ENCODE measurements around the gene PRMT6. TPM values are rescaled to one million over a fixed set of nuclear protein-coding genes. Genes with fewer than 3 reads are reported as not detected.
"Not testable (repeated sequence)": the region's sequence is repeated elsewhere in the genome, so short reads cannot be mapped to it uniquely, and the experiment has no call there.

Gene PRMT6
- 8.8 TPM for total RNA-seq

DNA sequence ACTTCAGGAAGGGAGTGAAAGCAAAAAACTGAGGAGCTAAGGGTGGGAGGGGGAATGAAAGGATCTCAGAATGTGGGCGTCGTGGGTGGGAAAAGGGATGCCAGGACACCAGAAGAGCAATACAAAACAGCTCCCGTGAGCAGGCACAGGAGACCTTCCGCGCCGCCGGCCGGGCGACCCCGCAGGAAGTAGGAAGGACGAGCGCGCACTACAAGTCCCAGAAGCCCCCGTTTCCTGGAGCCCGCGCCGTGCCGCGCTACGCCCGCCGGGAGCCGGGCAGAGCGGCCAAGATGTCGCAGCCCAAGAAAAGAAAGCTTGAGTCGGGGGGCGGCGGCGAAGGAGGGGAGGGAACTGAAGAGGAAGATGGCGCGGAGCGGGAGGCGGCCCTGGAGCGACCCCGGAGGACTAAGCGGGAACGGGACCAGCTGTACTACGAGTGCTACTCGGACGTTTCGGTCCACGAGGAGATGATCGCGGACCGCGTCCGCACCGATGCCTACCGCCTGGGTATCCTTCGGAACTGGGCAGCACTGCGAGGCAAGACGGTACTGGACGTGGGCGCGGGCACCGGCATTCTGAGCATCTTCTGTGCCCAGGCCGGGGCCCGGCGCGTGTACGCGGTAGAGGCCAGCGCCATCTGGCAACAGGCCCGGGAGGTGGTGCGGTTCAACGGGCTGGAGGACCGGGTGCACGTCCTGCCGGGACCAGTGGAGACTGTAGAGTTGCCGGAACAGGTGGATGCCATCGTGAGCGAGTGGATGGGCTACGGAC lies at the start of gene PRMT6:
Gene PRMT6 (plus strand): TSS at position 249 of the 771 bp plus-strand sequence. CDS start 42 bp downstream, at position 291.
- Histone ChIP-seq H3K27me3 (ENCODE audit: insufficient read depth, low read length) (no peaks in the 10 kb centered on the region), H3K4me1 (ENCODE audit: insufficient read depth, low read length) (peaks cover 16% of the 10 kb centered on the region), H3K4me3 (ENCODE audit: low read length) (peak within 1 kb of the TSS; percentile 95), H3K9me3 (ENCODE audit: low read depth, low read length) (no peaks in the 10 kb centered on the region)

GRCh38 chr1:107009281-107009680 lies 47.2 kb upstream of the PRMT6 start:
- Histone ChIP-seq H3K4me3 (ENCODE audit: low read length) (no peak overlapping the region), H3K27me3 (ENCODE audit: insufficient read depth, low read length) (no peaks in the 10 kb centered on the region), H3K9me3 (ENCODE audit: low read depth, low read length) (no peaks in the 10 kb centered on the region), H3K4me1 (ENCODE audit: insufficient read depth, low read length) (no peaks in the 10 kb centered on the region)

GRCh38 chr1:107010582-107010981 lies 45.9 kb upstream of the PRMT6 start:
- Histone ChIP-seq H3K4me3 (ENCODE audit: low read length) (no peak overlapping the region), H3K4me1 (ENCODE audit: insufficient read depth, low read length) (no peaks in the 10 kb centered on the region), H3K27me3 (ENCODE audit: insufficient read depth, low read length) (no peaks in the 10 kb centered on the region), H3K9me3 (ENCODE audit: low read depth, low read length) (no peaks in the 10 kb centered on the region)

DNA sequence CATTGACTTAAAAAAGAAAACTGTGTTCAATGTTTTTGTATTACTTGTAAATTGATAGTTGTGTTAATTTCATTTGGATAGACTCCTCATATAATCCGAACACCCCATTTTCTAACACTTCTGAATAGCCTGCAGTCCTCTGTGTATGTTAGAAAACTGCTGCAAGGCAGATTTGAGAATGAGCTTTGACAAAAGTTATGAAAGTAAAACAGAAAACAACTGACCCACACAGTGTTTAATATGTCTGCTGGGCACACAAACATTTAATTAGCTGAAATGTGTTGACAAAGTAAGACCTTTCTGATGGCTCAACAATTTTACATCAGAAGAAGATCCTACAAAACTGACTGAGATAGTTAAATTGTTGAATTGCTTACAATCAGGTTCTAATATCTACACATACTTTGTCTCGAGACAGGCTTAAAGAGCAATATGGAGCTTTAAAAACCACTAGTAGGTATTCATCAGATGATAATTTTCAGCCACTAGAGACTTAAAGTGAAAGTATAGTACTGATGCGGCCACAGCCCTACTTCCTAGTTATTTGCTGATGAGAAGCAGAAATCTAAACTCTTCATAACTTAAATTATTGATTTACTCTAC lies 40.0 kb upstream of the PRMT6 start:
- no peaks in the 10 kb centered on the region for H3K27me3 ChIP-seq (ENCODE audit: insufficient read depth, low read length)
- no peak overlapping the region for H3K4me3 ChIP-seq (ENCODE audit: low read length)
- H3K4me1 ChIP-seq (ENCODE audit: insufficient read depth, low read length), result no peaks in the 10 kb centered on the region
- no peaks in the 10 kb centered on the region for H3K9me3 ChIP-seq (ENCODE audit: low read depth, low read length)

GRCh38 chr1:107018445-107018844 lies 38.0 kb upstream of the PRMT6 start:
- Histone ChIP-seq H3K9me3 (ENCODE audit: low read depth, low read length) (no peaks in the 10 kb centered on the region), H3K27me3 (ENCODE audit: insufficient read depth, low read length) (no peaks in the 10 kb centered on the region), H3K4me3 (ENCODE audit: low read length) (no peak overlapping the region), H3K4me1 (ENCODE audit: insufficient read depth, low read length) (no peaks in the 10 kb centered on the region)

- Histone ChIP-seq H3K4me1 (ENCODE audit: insufficient read depth, low read length) (no peaks in the 10 kb centered on the region), H3K9me3 (ENCODE audit: low read depth, low read length) (no peaks in the 10 kb centered on the region), H3K27me3 (ENCODE audit: insufficient read depth, low read length) (no peaks in the 10 kb centered on the region), H3K4me3 (ENCODE audit: low read length) (no peak overlapping the region)
Observed at GRCh38 chr1:107019166-107019565, 37.3 kb upstream of the PRMT6 start.

DNA sequence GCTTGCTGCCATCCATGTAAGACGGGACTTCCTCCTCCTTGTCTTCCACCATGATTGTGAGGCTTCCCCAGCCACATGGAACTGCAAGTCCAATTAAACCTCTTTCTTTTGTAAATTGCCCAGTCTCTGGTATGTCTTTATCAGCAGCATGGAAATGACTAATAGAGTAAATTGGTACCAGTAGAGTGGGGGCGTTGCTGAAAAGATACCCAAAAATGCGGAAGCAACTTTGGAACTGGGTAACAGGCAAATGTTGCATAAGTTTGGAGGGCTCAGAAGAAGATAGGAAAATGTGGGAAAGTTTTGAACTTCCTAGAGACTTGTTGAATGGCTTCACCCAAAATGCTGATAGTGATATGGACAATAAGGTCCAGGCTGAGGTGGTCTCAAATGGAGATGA lies 17.6 kb upstream of the PRMT6 start:
- H3K4me1 ChIP-seq (ENCODE audit: insufficient read depth, low read length); H3K9me3 ChIP-seq (ENCODE audit: low read depth, low read length); H3K4me3 ChIP-seq (ENCODE audit: low read length); H3K27me3 ChIP-seq (ENCODE audit: insufficient read depth, low read length): not testable (repeated sequence)

- H3K9me3 ChIP-seq (ENCODE audit: low read depth, low read length); H3K27me3 ChIP-seq (ENCODE audit: insufficient read depth, low read length); H3K4me1 ChIP-seq (ENCODE audit: insufficient read depth, low read length); H3K4me3 ChIP-seq (ENCODE audit: low read length): not testable (repeated sequence)
Observed at GRCh38 chr1:107044310-107045220, 11.9 kb upstream of the PRMT6 start.

DNA sequence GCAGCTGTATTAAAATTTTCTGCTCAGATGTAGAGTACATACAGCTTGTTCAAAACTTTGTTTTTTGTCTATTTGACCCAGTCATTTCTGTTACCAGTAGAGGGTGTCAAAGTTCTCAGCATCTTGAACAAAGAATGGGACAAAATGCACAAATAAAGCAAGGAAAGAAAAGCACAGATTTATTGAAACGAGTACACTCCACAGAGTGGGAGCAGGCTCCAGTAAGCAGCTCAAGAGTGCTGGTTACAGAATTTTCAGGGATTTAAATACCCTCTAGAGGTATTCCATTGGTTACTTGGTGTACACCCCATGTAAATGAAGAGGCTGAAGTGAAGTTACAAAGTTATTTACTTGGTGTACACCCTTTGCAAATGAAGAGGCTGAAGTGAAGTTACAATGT lies 8.9 kb upstream of the PRMT6 start:
- no peaks in the 10 kb centered on the region for H3K9me3 ChIP-seq (ENCODE audit: low read depth, low read length)
- no peaks in the 10 kb centered on the region for H3K4me1 ChIP-seq (ENCODE audit: insufficient read depth, low read length)
- H3K27me3 ChIP-seq (ENCODE audit: insufficient read depth, low read length), result no peaks in the 10 kb centered on the region
- H3K4me3 ChIP-seq (ENCODE audit: low read length), result no peak overlapping the region

GRCh38 chr1:107048241-107048640 lies 8.2 kb upstream of the PRMT6 start:
- no peak overlapping the region for H3K4me3 ChIP-seq (ENCODE audit: low read length)
- no peaks in the 10 kb centered on the region for H3K9me3 ChIP-seq (ENCODE audit: low read depth, low read length)
- no peaks in the 10 kb centered on the region for H3K4me1 ChIP-seq (ENCODE audit: insufficient read depth, low read length)
- no peaks in the 10 kb centered on the region for H3K27me3 ChIP-seq (ENCODE audit: insufficient read depth, low read length)

DNA sequence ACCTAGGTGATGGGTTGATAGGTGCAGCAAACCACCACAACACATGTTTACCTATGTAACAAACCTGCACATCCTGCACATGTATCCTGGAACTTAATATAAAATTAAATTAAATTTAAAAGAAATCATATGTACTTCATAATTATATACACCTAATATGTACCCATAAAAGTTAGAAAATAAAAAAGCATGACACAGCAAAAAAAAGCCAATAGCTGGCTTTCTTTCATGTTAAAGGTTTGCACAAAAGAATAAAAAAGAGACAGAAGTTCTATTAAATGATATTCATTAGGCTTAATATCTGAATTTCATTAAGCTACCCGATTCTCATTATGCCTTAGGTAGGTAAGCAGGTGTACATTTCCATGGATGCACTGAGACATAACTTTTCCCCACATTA lies 5.2 kb upstream of the PRMT6 start:
- Histone ChIP-seq H3K4me3 (ENCODE audit: low read length) (no peak overlapping the region), H3K27me3 (ENCODE audit: insufficient read depth, low read length) (no peaks in the 10 kb centered on the region), H3K9me3 (ENCODE audit: low read depth, low read length) (no peaks in the 10 kb centered on the region), H3K4me1 (ENCODE audit: insufficient read depth, low read length) (peaks cover 4% of the 10 kb centered on the region)

DNA sequence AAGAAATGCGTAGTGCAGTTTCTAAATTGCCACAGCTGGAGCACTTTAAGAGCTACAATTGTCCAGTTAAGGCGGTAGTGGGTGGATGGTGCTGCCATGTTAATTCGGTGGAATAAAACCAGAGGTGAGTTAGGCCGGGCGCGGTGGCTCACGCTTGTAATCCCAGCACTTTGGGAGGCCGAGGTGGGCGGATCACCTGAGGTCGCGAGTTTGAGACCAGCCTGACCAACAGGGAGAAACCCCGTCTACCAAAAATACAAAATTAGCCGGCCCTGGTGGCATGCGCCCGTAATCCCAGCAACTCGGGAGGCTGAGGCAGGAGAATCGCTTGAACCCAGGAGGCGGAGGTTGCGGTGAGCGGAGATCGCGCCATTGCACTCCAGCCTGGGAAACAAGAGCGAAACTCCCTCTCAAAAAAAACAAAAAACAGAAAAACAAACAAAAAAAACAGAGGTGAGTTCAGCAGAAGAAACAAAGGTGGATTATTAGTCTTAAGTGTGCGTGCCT lies 502 bp upstream of the PRMT6 start:
- H3K4me3 ChIP-seq (ENCODE audit: low read length), result peak overlapping the region; percentile 95
- not testable (repeated sequence) for H3K9me3 ChIP-seq (ENCODE audit: low read depth, low read length); H3K27me3 ChIP-seq (ENCODE audit: insufficient read depth, low read length)
- peaks cover 16% of the 10 kb centered on the region for H3K4me1 ChIP-seq (ENCODE audit: insufficient read depth, low read length)

GRCh38 chr1:107057197-107058133 lies 991 bp downstream of the PRMT6 start:
- H3K9me3 ChIP-seq (ENCODE audit: low read depth, low read length), result no peaks in the 10 kb centered on the region
- no peaks in the 10 kb centered on the region for H3K27me3 ChIP-seq (ENCODE audit: insufficient read depth, low read length)
- peak overlapping the region; percentile 95 for H3K4me3 ChIP-seq (ENCODE audit: low read length)
- peaks cover 16% of the 10 kb centered on the region for H3K4me1 ChIP-seq (ENCODE audit: insufficient read depth, low read length)
